ENCODE data around the gene PTGR3.

The PTGR3 gene

GRCh38 chr18:75215663-75216062 lies 6.7 kb upstream of the PTGR3 start:
- TF ChIP-seq MYC (IDR thresholded peaks at IDR 0.05; ENCODE audit: low read depth, low read length) (no peak), POLR2A (IDR thresholded peaks at IDR 0.05; ENCODE audit: extremely low read depth, insufficient read length) (no peak)
- TF ChIP-seq, protein P1, sequence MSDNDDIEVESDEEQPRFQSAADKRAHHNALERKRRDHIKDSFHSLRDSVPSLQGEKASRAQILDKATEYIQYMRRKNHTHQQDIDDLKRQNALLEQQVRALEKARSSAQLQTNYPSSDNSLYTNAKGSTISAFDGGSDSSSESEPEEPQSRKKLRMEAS (IDR thresholded peaks at IDR 0.05; ENCODE audit: low read depth, low read length), result no peak
- TF ChIP-seq, protein P2, sequence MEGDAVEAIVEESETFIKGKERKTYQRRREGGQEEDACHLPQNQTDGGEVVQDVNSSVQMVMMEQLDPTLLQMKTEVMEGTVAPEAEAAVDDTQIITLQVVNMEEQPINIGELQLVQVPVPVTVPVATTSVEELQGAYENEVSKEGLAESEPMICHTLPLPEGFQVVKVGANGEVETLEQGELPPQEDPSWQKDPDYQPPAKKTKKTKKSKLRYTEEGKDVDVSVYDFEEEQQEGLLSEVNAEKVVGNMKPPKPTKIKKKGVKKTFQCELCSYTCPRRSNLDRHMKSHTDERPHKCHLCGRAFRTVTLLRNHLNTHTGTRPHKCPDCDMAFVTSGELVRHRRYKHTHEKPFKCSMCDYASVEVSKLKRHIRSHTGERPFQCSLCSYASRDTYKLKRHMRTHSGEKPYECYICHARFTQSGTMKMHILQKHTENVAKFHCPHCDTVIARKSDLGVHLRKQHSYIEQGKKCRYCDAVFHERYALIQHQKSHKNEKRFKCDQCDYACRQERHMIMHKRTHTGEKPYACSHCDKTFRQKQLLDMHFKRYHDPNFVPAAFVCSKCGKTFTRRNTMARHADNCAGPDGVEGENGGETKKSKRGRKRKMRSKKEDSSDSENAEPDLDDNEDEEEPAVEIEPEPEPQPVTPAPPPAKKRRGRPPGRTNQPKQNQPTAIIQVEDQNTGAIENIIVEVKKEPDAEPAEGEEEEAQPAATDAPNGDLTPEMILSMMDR (IDR thresholded peaks at IDR 0.05; ENCODE audit: low read depth, low read length), result no peak
- H3K4me3 ChIP-seq (ENCODE audit: low read depth, low read length), result no peak overlapping the region
- DNase-seq (ENCODE audit: low read depth), result no peak

GRCh38 chr18:75214766-75215510 lies 6.0 kb upstream of the PTGR3 start:
- no peak for DNase-seq (ENCODE audit: low read depth)
- TF ChIP-seq MYC (IDR thresholded peaks at IDR 0.05; ENCODE audit: low read depth, low read length), result no peak
- no peak for TF ChIP-seq POLR2A (IDR thresholded peaks at IDR 0.05; ENCODE audit: extremely low read depth, insufficient read length)
- TF ChIP-seq, protein P1 (IDR thresholded peaks at IDR 0.05; ENCODE audit: low read depth, low read length), result no peak
- TF ChIP-seq, protein P2 (IDR thresholded peaks at IDR 0.05; ENCODE audit: low read depth, low read length), result no peak
- H3K4me3 ChIP-seq (ENCODE audit: low read depth, low read length), result no peak overlapping the region

GRCh38 chr18:75214332-75214690 lies 5.4 kb upstream of the PTGR3 start:
- TF ChIP-seq, protein P2 (IDR thresholded peaks at IDR 0.05; ENCODE audit: low read depth, low read length), result no peak
- TF ChIP-seq POLR2A (IDR thresholded peaks at IDR 0.05; ENCODE audit: extremely low read depth, insufficient read length), result no peak
- TF ChIP-seq MYC (IDR thresholded peaks at IDR 0.05; ENCODE audit: low read depth, low read length), result no peak
- TF ChIP-seq, protein P1 (IDR thresholded peaks at IDR 0.05; ENCODE audit: low read depth, low read length), result no peak
- H3K4me3 ChIP-seq (ENCODE audit: low read depth, low read length), result no peak overlapping the region
- DNase-seq (ENCODE audit: low read depth), result no peak

GRCh38 chr18:75213611-75214331 lies 4.8 kb upstream of the PTGR3 start:
- DNase-seq (ENCODE audit: low read depth), result no peak
- no peak for TF ChIP-seq MYC (IDR thresholded peaks at IDR 0.05; ENCODE audit: low read depth, low read length)
- TF ChIP-seq, protein P1 (IDR thresholded peaks at IDR 0.05; ENCODE audit: low read depth, low read length), result no peak
- TF ChIP-seq, protein P2 (IDR thresholded peaks at IDR 0.05; ENCODE audit: low read depth, low read length), result no peak
- TF ChIP-seq POLR2A (IDR thresholded peaks at IDR 0.05; ENCODE audit: extremely low read depth, insufficient read length), result no peak
- H3K4me3 ChIP-seq (ENCODE audit: low read depth, low read length), result no peak overlapping the region

DNA sequence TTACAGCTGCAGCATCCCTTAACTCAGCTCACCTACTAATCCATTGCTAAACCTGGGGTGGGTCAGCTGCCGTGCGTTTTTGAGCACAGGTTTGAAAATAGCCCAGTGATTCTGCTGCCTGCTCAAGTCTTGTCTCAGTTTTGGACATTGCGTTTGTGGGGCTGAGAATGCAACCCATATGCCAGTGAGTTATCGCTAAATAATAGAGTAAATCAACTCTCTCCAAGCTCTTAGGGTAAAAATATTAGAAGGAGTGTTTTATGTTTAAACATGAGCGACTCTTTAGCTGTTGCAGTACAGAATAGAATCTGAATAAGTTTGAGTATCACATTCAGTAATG lies 3.8 kb upstream of the PTGR3 start:
- H3K4me3 ChIP-seq (ENCODE audit: low read depth, low read length), result peak overlapping the region; percentile 61
- TF ChIP-seq, protein P2 (IDR thresholded peaks at IDR 0.05; ENCODE audit: low read depth, low read length), result no peak
- no peak for TF ChIP-seq MYC (IDR thresholded peaks at IDR 0.05; ENCODE audit: low read depth, low read length)
- no peak for TF ChIP-seq POLR2A (IDR thresholded peaks at IDR 0.05; ENCODE audit: extremely low read depth, insufficient read length)
- TF ChIP-seq, protein P1 (IDR thresholded peaks at IDR 0.05; ENCODE audit: low read depth, low read length), result no peak
- DNase-seq (ENCODE audit: low read depth), result no peak
